Pericardium fibroblast (primary cell): ENCODE data around the gene TH. TPM values are rescaled to one million over a fixed set of nuclear protein-coding genes. Genes with fewer than 3 reads are reported as not detected.

Experiments used
- total RNA-seq: library from RNA; depleted of rRNA; stranded (reverse); fragments of >200 nt; gene quantifications from 2 replicates; pipeline ENCODE4 v1.2.3, GENCODE V29; 2015

Gene TH
- total RNA-seq: 0.17 and 17.5 TPM in 2 replicates

DNA sequence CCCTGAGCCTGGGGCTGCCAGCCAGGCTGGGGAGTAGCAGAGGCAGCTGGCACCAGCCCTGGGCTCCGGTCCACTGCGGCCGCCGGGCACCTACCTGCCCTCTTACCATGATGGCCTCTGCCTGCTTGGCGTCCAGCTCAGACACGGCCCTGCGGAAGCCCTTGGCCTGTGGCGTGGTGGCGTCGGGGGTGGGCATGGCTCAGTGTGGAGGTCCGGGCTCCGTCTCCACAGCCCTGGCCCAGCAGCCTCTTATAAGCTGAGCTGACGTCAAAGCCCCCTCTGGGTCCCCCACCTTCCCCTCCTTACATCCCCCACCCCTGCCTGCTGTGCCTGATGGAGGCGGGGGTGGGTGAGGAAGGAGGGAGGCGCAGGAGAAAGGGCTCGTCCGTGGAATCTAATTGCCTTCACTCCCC is at the start of gene TH:
Gene TH (minus strand): TSS at position 225 of the 413 bp plus-strand sequence. CDS start 29 bp downstream, at position 196.

DNA sequence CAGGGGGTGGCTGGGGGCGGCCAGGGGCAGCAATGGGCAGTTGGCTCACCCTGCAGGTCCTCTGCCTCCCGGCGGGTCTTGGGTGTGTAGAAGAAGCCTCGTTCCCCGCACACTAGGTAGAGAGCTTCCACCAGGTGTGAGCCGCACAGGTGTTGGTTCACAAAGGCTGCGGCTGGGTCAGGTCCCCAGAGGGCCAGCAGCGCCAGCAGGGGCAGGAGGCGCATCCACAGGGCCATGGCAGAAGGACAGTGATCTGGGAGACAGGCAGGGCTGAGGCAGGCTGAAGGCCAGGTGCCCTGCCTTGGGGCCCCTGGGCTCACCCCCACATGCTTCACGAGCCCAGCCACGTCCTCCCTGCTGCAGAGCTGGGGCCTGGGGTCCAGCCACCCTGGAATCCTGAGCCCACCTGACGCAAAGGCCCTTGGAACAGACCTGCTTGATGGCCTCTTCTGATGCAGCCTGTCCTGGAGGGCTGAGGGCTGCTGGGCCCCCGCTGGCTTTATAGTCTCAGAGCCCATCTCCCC is 10.8 kb downstream of the TH start, which contains the start of gene INS:
Gene INS (minus strand): TSS at position 474 of the 524 bp plus-strand sequence. CDS start 238 bp downstream, at position 236.

DNA sequence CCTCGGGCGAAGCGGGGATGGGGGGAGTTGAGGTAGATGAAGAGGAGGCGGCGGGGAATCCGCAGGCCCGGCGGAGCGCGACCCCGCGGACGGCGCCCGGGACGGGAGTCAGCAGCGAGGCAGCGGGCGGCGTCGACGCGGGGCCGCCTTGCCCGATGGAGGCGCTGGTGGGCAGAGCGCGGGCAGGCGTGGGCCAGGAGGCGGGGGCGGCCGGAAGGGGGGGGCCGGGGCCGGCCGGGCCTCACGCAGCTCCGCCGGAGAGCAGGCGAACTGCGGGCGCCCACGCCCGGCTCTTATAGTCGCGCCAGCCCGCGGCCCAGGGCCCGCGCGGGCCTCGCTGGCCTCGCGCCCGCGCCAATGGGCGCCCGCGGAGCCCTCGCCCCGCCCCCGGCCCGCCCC is 32.5 kb downstream of the TH start, which contains the start of gene IGF2:
Gene IGF2 (minus strand): TSS at position 267 of the 399 bp plus-strand sequence. CDS start 3,866 bp downstream, outside the sequence.

Other genes with a start within 250 kb of the TH start
- gene MRPL23, start 224.5 kb downstream of the TH start, total RNA-seq: 63.6 and 67.1 TPM in 2 replicates
- 18,433 and 25,558 TPM in 2 replicates for gene H19, start 174.0 kb downstream of the TH start, total RNA-seq
- 539 and 549 TPM in 2 replicates for gene IGF2, start 32.4 kb downstream of the TH start, total RNA-seq
- gene INS, start 10.6 kb downstream of the TH start, total RNA-seq: not detected in 2 replicates
- 0.17 TPM in 1 of 2 replicates, not detected in the other for gene ASCL2, start 98.8 kb upstream of the TH start, total RNA-seq
- not detected in 2 replicates for gene C11orf21, start 130.1 kb upstream of the TH start, total RNA-seq
- gene TSPAN32, start 130.2 kb upstream of the TH start, total RNA-seq: 0.82 TPM in 1 of 2 replicates, not detected in the other
- 349 and 378 TPM in 2 replicates for gene CD81, start 205.5 kb upstream of the TH start, total RNA-seq
- gene TSSC4, start 228.9 kb upstream of the TH start, total RNA-seq: 39.7 and 48.4 TPM in 2 replicates